NCI-H510A (cell line): Measurements from ENCODE around the gene VPS13D.
"Not testable (repeated sequence)": the region's sequence is repeated elsewhere in the genome, so short reads cannot be mapped to it uniquely, and the experiment has no call there.

Experiments
- DNase-seq: peaks from one replicate; lab custom pipeline; 2025; lab: John Stamatoyannopoulos, UW

Gene VPS13D

DNA sequence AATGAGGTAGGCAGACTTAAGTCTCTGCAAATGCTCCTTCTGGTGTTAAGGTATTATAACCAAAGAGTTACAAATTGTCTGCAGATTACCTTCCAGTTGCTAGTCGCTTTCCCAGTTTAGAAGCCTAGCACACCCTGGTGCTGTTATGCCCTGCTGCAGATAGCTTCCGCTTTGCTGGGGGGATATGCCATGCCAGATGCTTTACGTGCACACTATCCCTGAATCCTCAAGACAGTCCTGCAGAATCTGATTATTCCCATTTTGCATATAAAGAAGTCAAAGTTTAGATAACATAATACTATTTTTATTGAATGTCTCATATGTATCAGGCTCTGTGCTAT is 221.7 kb downstream of the VPS13D start:
- DNase-seq = no peak

DNA sequence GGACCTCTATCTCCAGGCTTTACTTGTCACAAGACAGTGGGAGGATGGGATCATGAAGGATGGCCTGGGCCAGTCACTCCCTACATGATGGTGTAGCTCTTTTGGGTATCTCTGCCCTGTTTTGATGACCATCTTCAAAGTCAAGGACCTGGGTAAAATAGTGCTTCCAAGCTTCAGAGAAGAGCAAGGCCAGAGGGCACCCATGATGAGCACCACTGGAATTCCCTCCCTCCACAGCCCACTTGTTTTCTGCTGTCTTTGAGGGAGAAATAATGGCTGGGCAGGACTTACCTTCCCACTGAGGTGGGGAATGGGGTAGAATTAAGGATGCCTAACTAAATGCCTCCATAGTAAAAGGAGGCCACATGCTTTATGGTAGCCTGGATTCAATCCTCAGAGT is 222.4 kb downstream of the VPS13D start:
- DNase-seq = no peak

- no peak for DNase-seq
Measured at GRCh38 chr1:12453400-12454343, 223.8 kb downstream of the VPS13D start.

DNA sequence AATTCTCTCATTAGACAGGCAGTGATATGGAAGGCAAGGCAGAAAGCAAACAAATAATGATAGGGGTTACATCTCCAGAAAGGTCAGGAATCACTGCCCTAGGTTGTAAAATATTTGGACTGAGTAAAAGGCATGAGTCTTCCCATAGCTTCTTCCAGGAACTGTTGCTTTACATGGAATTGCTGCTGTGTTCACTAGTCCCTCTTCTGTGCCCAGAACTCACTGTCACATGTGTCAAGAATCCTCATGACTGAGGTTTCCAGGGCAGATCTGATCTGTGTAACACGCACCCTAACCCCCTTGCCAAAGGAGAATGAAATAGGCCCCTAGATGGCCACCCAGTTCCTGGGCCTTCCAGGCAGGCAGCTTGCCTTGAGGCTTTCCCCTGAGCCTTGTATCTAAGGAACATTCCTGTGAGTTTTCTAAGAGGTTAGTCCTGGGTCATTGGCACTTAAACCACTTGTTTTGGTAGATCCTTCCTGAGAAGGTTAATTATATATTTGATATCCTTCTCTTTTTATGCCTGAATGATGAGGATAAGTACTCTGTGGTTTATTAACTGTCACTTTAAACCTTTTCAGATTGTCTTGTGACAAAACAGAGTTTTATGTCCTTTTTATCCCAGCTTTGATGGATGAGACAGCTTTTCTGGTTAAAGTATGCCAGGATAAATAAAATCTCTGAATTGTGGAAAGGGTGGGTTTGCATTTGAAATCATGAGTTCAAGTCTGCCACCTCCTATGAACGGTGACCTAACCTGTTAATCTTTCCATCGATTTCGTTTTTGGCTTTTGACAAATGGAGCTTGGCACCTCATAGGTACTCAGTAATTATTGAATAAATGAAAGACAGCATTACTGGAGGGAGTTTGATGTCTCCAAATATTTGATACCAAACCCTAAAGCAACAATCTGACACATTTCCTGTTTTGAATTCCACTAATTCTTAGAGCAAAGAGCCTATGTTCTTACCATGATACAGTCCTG is 224.9 kb downstream of the VPS13D start:
- no peak for DNase-seq

GRCh38 chr1:12456081-12456480 is 226.3 kb downstream of the VPS13D start:
- not testable (repeated sequence) for DNase-seq

- DNase-seq = no peak
Measured at GRCh38 chr1:12456979-12457378, 227.1 kb downstream of the VPS13D start.

DNA sequence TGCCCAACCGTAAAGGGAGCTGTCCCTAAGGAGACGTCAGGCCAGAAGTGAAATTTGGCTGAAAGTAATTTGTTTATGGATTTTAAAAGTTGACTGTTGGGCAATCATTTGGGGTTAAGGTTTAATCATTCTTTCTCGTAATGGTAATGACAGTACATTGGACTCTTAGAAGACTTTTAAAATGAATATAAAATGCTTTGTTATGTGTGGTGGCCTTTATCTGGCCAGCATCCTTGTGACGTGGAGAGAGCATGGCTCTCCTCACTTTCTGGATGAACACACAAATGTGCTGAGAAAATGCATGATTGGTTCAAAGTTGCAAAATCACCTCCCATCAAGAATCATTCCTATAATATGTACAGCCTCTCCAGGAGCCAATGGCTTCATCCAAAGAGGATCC is 227.9 kb downstream of the VPS13D start:
- no peak for DNase-seq

GRCh38 chr1:12458571-12458970 is 228.7 kb downstream of the VPS13D start:
- DNase-seq = no peak

GRCh38 chr1:12460121-12460520 is 230.3 kb downstream of the VPS13D start:
- DNase-seq = no peak

DNA sequence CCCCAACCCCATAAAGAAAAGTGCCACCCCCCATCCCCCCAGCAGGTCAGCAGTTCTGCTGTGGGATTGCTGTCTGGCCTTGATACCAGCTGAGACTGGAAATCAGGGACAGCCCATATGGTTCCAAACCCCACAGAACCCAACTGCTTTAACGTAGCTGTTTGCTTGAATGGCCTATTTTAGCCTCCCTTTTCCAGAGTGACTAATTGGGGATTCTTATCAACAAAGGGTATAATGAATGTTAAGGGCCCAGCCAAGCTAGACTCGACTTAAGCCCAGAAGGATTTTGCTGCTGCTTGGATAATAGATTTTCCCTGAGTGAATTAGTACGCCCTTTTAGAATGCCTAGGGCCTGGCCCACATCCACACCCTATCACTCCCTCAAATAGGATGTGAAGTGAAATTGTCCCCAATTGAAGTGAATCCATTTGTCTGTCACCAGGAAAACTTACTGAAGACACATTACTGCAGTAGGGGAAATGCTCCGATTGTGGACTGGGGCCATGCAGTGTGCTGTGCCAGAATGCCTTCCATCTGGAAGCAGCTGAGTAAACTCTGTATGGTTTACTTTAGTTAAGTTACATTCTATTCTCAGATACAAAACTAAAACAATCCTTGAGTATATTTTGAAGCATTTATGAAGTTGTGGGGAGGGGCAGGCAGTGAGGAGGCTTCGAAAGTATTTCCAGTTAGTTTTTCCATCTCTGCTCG is 231.2 kb downstream of the VPS13D start:
- DNase-seq = no peak

DNA sequence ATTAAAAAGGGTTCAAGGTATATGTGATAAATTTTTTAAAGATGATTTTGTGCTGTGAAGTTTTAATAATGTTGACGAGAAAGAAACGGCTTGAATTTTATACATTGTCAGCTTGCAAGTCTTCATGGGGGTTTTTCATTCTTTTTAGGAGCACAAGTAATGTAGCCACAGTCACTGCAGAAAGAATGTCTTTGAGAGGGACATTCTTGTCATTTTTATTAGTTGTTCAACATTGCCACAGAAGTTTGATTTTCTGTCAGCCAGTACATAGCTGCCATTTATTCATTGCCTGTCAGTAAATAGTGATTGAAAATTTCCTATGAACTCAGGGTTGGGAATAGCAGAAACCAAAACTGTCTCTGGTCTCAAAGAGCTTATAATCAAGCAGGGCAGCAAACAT is 231.9 kb downstream of the VPS13D start:
- no peak for DNase-seq

- no peak for DNase-seq
Measured at GRCh38 chr1:12462586-12462985, 232.8 kb downstream of the VPS13D start.

DNA sequence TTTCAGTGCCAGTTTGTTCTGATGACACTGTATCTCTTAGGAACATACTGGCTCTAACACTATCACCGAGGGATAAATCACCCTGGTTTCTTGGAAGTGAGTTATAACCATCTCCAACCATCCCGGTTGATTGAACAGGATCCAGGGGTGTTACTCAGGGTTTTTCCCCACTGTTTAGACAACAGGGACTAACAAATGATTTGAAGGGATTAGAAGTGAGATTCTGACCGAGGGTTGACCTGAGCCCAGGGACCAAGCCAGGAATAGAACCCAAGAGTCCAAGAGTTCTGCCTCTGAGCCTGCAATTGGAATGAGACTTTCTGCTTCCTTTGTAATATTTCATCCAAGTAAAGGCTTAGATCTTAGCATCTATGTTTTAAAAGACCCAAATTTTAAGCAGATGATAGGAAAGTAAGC is 234.2 kb downstream of the VPS13D start:
- no peak for DNase-seq

GRCh38 chr1:12464598-12465056 is 234.8 kb downstream of the VPS13D start:
- no peak for DNase-seq

- no peak for DNase-seq
Measured at GRCh38 chr1:12465126-12465525, 235.3 kb downstream of the VPS13D start.

DNA sequence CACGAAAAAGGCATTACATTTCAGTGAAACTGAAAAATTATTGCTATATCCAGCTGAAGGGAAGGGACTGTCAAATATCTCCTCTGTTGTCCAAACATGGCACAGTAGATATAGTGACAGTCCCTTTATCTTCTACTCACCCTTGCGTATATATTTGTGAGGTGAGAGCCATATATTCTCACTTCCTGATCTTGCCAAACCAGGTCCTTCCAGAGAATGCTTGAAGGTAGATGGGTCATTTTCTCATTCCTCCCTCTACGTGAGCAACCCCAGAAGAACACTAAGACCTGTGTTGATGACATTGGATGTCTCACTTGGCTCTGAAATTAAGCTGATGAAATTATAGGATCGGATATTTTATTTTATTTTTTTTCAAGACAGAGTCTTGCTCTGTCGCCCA is 237.0 kb downstream of the VPS13D start:
- DNase-seq = no peak

- DNase-seq = no peak
Measured at GRCh38 chr1:12467570-12468286, 237.9 kb downstream of the VPS13D start.

GRCh38 chr1:12468323-12468722 is 238.5 kb downstream of the VPS13D start:
- no peak for DNase-seq

DNA sequence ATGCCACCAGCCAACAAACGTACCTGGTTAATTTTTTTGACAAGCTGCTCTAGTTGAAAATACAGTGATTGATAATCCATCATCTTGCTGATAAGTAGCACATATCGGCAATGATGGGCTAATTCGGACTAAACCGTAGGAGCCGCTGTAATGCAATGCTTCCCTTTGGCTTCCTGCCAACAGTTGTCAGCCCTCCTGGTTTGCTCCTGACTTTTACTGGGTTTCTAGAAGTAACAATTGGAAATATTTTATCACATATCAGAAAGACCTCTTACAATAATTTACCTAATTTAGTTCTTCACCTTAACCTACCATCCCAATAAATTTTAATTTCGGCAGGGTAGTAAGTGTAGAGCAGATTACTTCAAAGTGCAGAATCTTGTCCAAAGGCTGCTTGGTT is 239.7 kb downstream of the VPS13D start:
- DNase-seq = peak; percentile 47

- DNase-seq = no peak
Measured at GRCh38 chr1:12469990-12470389, 240.2 kb downstream of the VPS13D start.

- DNase-seq = not testable (repeated sequence)
Measured at GRCh38 chr1:12470916-12471315, 241.1 kb downstream of the VPS13D start.
